HG02759 (cell line): ENCODE results near the gene PTPRT.

Experiments used
- ATAC-seq: cut with Tn5 transposase; IDR thresholded peaks from one replicate; pipeline ENCODE4 v1.9.1; 2021; ENCODE audit warnings: mild to moderate bottlenecking, moderate library complexity; ENCODE audit not compliant: unreplicated experiment

PTPRT gene

GRCh38 chr20:42846784-42847490 lies 342.8 kb downstream of the PTPRT start:
- no peak for ATAC-seq

- ATAC-seq: no peak
Measured at GRCh38 chr20:42844751-42845150, 345.0 kb downstream of the PTPRT start.

GRCh38 chr20:42837456-42837855 lies 352.2 kb downstream of the PTPRT start:
- no peak for ATAC-seq

- ATAC-seq: no peak
Measured at GRCh38 chr20:42836339-42836738, 353.4 kb downstream of the PTPRT start.

- ATAC-seq: no peak
Measured at GRCh38 chr20:42807876-42808275, 381.8 kb downstream of the PTPRT start.

GRCh38 chr20:42795111-42795695 lies 394.5 kb downstream of the PTPRT start:
- ATAC-seq: no peak

GRCh38 chr20:42792052-42792451 lies 397.7 kb downstream of the PTPRT start:
- no peak for ATAC-seq

- ATAC-seq: no peak
Measured at GRCh38 chr20:42790111-42790510, 399.6 kb downstream of the PTPRT start.

GRCh38 chr20:42788707-42789106 lies 401.0 kb downstream of the PTPRT start:
- ATAC-seq: no peak

GRCh38 chr20:42785041-42785440 lies 404.7 kb downstream of the PTPRT start:
- no peak for ATAC-seq

GRCh38 chr20:42779216-42779615 lies 410.5 kb downstream of the PTPRT start:
- ATAC-seq: no peak

- no peak for ATAC-seq
Measured at GRCh38 chr20:42775866-42776265, 413.8 kb downstream of the PTPRT start.

GRCh38 chr20:42775037-42775436 lies 414.7 kb downstream of the PTPRT start:
- ATAC-seq: no peak

GRCh38 chr20:42763015-42763414 lies 426.7 kb downstream of the PTPRT start:
- ATAC-seq: no peak

GRCh38 chr20:42756991-42757390 lies 432.7 kb downstream of the PTPRT start:
- no peak for ATAC-seq

- ATAC-seq: no peak
Measured at GRCh38 chr20:42754706-42755105, 435.0 kb downstream of the PTPRT start.

- ATAC-seq: no peak
Measured at GRCh38 chr20:42752620-42753019, 437.1 kb downstream of the PTPRT start.

GRCh38 chr20:42749556-42749955 lies 440.1 kb downstream of the PTPRT start:
- no peak for ATAC-seq

GRCh38 chr20:42747765-42748411 lies 441.8 kb downstream of the PTPRT start:
- no peak for ATAC-seq

GRCh38 chr20:42744756-42745465 lies 444.8 kb downstream of the PTPRT start:
- no peak for ATAC-seq

GRCh38 chr20:42742926-42743325 lies 446.8 kb downstream of the PTPRT start:
- ATAC-seq: no peak

GRCh38 chr20:42741906-42742305 lies 447.8 kb downstream of the PTPRT start:
- no peak for ATAC-seq
